Neural progenitor cell (in vitro differentiated cells): ENCODE measurements around the gene C2CD4C.

Source experiments
- CTCF ChIP-seq: fragments of 200-600 bp; sonication (generic); IDR thresholded peaks from 2 replicates; pipeline ENCODE4 v1.5.1; 2017; ENCODE audit warnings: antibody characterized with exemption, mild to moderate bottlenecking
- EZH2 ChIP-seq: fragments of 200-600 bp; sonication (generic); IDR thresholded peaks from 2 replicates; pipeline ENCODE4 v1.6.1; 2017; ENCODE audit warnings: antibody characterized with exemption, mild to moderate bottlenecking, moderate library complexity

GRCh38 chr19:392375-392970, 16.5 kb downstream of the C2CD4C start:
- TF ChIP-seq CTCF (no peak), EZH2 (no peak)
